GM12878 (cell line): ENCODE measurements around the gene DESI1. TPM values are rescaled to one million over a fixed set of nuclear protein-coding genes. Genes with fewer than 3 reads are reported as not detected.
A peak's percentile ranks its signal among the peaks of the same experiment; 100 is the strongest.

Experiments
- CHD2 ChIP-seq: IDR thresholded peaks from 2 replicates; pipeline ENCODE4 v1.6.1; 2011; ENCODE audit warnings: low read depth, low read length, improper control_type of control experiment, borderline replicate concordance
- DPF2 ChIP-seq: fragments of 450-650 bp; IDR thresholded peaks from 2 replicates; pipeline ENCODE4 v1.6.1; 2017; ENCODE audit warnings: mild to moderate bottlenecking
- HDAC2 ChIP-seq: fragments of 200-600 bp; sonication (generic); IDR thresholded peaks from 2 replicates; pipeline ENCODE4 v1.6.1; 2017
- HDAC6 ChIP-seq: fragments of 200-600 bp; sonication (generic); IDR thresholded peaks from one replicate; pipeline ENCODE4 v1.8.0; 2017; ENCODE audit warnings: antibody characterized with exemption; ENCODE audit not compliant: unreplicated experiment
- LARP7 ChIP-seq: fragments of 450-650 bp; IDR thresholded peaks from 2 replicates; pipeline ENCODE4 v1.6.1; 2017; ENCODE audit warnings: mild to moderate bottlenecking
- MYC ChIP-seq: IDR thresholded peaks from 2 replicates; pipeline ENCODE4 v1.6.1; 2011; ENCODE audit warnings: mild to moderate bottlenecking, low read length, moderate library complexity, inconsistent platforms; ENCODE audit not compliant: insufficient read depth, insufficient replicate concordance, insufficient read length, severe bottlenecking
- POLR2A ChIP-seq: IDR thresholded peaks from 2 replicates; pipeline ENCODE4 v1.6.1; 2011; ENCODE audit warnings: low read depth, mild to moderate bottlenecking, low read length
- POLR2AphosphoS5 ChIP-seq: IDR thresholded peaks from 2 replicates; pipeline ENCODE4 v1.6.1; 2011; ENCODE audit warnings: mild to moderate bottlenecking, low read length, inconsistent platforms
- RB1 ChIP-seq: fragments of 450-650 bp; formaldehyde crosslinking; IDR thresholded peaks from 2 replicates; pipeline ENCODE4 v1.6.1; 2017; ENCODE audit warnings: mild to moderate bottlenecking, borderline replicate concordance
- SIN3A ChIP-seq: IDR thresholded peaks from 2 replicates; pipeline ENCODE4 v1.6.1; 2012; ENCODE audit warnings: low read depth, low read length, improper control_type of control experiment
- TCF12 ChIP-seq: IDR thresholded peaks from 2 replicates; pipeline ENCODE4 v1.6.1; 2011; ENCODE audit warnings: low read depth, mild to moderate bottlenecking, low read length
- TCF7 ChIP-seq: IDR thresholded peaks from 2 replicates; pipeline ENCODE4 v1.6.1; 2014; ENCODE audit warnings: antibody characterized with exemption, borderline replicate concordance
- ZNF622 ChIP-seq: fragments of 450-650 bp; IDR thresholded peaks from 2 replicates; pipeline ENCODE4 v1.6.1; 2017; ENCODE audit warnings: mild to moderate bottlenecking, inconsistent platforms
- polyA plus RNA-seq, 11 experiments: library from polyadenylated mRNA; depleted of rRNA in 4 of 11; unstranded in 6 of 11; stranded (reverse) in 5 of 11; fragments of >200 nt; fragmentation: Nextera tagmentation in 4 of 11; fragmentation: Illumina TruSeq in 1 of 11; extraction: Ambion mirVana in 4 of 11; extraction: Trizol in 1 of 11; gene quantifications; 1 replicate in 1 of 11; 2 replicates in 10 of 11; pipeline versions ENCODE4 v1.2.1 to v1.2.3, GENCODE V29; 2011 to 2016; ENCODE audit warnings: inconsistent platforms in 2 of 11, missing spikeins in 2 of 11, low read depth in 1 of 11
- total RNA-seq, 4 experiments: library from RNA; depleted of rRNA in 3 of 4; stranded (reverse); fragments of >200 nt in 3 of 4; fragmentation: Illumina TruSeq in 1 of 4; extraction: Trizol in 1 of 4; gene quantifications; 2 replicates each; pipeline versions ENCODE4 v1.2.1 to v1.2.3, GENCODE V29; 2013 to 2021
- TF ChIP-seq, protein P1 (sequence below): IDR thresholded peaks from 2 replicates; pipeline ENCODE4 v1.6.1; 2011; ENCODE audit warnings: mild to moderate bottlenecking, low read depth, low read length, moderate library complexity; ENCODE audit not compliant: insufficient replicate concordance
- TF ChIP-seq, protein P2 (sequence below): IDR thresholded peaks from 2 replicates; pipeline ENCODE4 v1.6.1; 2011; ENCODE audit warnings: low read depth, low read length, improper control_type of control experiment, borderline replicate concordance
- TF ChIP-seq, protein P3 (sequence below): fragments of 450-650 bp; IDR thresholded peaks from 2 replicates; pipeline ENCODE4 v1.6.1; 2018; ENCODE audit warnings: borderline replicate concordance, mild to moderate bottlenecking; ENCODE audit not compliant: partially characterized antibody

DESI1 gene
- total and polyA plus RNA-seq, 10 of the 15 experiments (the other 5 are each of a cell fraction or from before 2014, with no cell fraction given), result 8.0 to 76.8 (median 40.6) TPM

DNA sequence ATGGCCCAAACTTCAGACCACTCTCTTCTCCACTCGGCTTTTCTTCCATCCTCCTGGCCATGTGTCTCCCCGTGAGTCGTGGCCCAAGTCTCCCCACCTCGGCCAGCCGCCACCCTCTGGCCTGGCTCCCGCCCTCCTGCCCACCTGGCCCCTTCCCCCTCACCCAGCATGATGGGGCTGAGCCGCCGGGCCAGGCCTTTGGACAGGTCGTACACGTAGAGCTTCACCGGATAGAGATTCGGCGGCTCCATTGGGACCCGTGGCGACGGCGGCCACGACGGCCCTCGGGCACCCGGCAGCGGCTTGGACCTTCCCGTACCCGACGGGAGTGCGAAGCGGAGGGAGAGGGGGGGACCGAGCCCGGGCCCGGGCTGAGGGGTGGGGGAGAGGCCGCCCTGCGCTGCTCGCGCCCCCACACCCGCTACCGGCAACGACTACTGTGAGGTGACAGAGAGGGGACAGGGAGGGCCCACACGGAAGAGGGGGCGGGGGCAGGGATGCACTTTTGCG lies at the start of gene DESI1 (continued):
- TF ChIP-seq TCF12, result peak; percentile 44; the same call in 1 of the 2 replicates
- 0 out of 2 replicates have a peak, but pooled peaks have one; percentile 52 for TF ChIP-seq CHD2
- peak; percentile 45; the same call in 1 of the 2 replicates for TF ChIP-seq SIN3A
- peak; percentile 49; the same call in 1 of the 2 replicates for TF ChIP-seq DPF2
- peak; percentile 39 for TF ChIP-seq MYC
- TF ChIP-seq LARP7, result 0 out of 2 replicates have a peak, but pooled peaks have one; percentile 58
- TF ChIP-seq RB1, result no peak; the same call in 1 of the 2 replicates
- TF ChIP-seq POLR2A, result peak; percentile 96
- TF ChIP-seq HDAC6, result peak; percentile 74
- TF ChIP-seq, protein P1, sequence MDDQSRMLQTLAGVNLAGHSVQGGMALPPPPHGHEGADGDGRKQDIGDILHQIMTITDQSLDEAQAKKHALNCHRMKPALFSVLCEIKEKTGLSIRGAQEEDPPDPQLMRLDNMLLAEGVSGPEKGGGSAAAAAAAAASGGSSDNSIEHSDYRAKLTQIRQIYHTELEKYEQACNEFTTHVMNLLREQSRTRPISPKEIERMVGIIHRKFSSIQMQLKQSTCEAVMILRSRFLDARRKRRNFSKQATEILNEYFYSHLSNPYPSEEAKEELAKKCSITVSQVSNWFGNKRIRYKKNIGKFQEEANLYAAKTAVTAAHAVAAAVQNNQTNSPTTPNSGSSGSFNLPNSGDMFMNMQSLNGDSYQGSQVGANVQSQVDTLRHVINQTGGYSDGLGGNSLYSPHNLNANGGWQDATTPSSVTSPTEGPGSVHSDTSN, result no peak
- no peak for TF ChIP-seq ZNF622
- TF ChIP-seq HDAC2, result no peak
- TF ChIP-seq TCF7, result no peak
- TF ChIP-seq, protein P2, sequence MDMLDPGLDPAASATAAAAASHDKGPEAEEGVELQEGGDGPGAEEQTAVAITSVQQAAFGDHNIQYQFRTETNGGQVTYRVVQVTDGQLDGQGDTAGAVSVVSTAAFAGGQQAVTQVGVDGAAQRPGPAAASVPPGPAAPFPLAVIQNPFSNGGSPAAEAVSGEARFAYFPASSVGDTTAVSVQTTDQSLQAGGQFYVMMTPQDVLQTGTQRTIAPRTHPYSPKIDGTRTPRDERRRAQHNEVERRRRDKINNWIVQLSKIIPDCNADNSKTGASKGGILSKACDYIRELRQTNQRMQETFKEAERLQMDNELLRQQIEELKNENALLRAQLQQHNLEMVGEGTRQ, result no peak
- TF ChIP-seq, protein P3, sequence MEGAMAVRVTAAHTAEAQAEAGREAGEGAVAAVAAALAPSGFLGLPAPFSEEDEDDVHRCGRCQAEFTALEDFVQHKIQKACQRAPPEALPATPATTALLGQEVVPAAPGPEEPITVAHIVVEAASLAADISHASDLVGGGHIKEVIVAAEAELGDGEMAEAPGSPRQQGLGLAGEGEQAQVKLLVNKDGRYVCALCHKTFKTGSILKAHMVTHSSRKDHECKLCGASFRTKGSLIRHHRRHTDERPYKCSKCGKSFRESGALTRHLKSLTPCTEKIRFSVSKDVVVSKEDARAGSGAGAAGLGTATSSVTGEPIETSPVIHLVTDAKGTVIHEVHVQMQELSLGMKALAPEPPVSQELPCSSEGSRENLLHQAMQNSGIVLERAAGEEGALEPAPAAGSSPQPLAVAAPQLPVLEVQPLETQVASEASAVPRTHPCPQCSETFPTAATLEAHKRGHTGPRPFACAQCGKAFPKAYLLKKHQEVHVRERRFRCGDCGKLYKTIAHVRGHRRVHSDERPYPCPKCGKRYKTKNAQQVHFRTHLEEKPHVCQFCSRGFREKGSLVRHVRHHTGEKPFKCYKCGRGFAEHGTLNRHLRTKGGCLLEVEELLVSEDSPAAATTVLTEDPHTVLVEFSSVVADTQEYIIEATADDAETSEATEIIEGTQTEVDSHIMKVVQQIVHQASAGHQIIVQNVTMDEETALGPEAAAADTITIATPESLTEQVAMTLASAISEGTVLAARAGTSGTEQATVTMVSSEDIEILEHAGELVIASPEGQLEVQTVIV, result no peak
- peak; percentile 95 for TF ChIP-seq POLR2AphosphoS5
